K562 (cell line): ENCODE measurements around the gene ING4. TPM values are rescaled to one million over a fixed set of nuclear protein-coding genes. Genes with fewer than 3 reads are reported as not detected.

Source experiments
- CBFB ChIP-seq: sonication (generic); formaldehyde crosslinking; IDR thresholded peaks from 2 replicates; pipeline ENCODE4 v1.4.0; 2020; ENCODE audit warnings: mild to moderate bottlenecking, missing genetic modification reagents
- HNRNPL ChIP-seq: fragments of 200-400 bp; formaldehyde crosslinking; IDR thresholded peaks from 2 replicates; pipeline ENCODE4 v1.6.1; 2017; ENCODE audit warnings: low read depth, mild to moderate bottlenecking, low read length
- KLF1 ChIP-seq: fragments of 450-650 bp; IDR thresholded peaks from 2 replicates; pipeline ENCODE4 v1.6.1; 2016; ENCODE audit warnings: missing genetic modification characterization, missing compliant biosample characterization
- MCM3 ChIP-seq: fragments of 450-650 bp; IDR thresholded peaks from 2 replicates; pipeline ENCODE4 v1.6.1; 2016
- NCOA2 ChIP-seq, 2 experiments: fragments of 450-650 bp; IDR thresholded peaks; 2 replicates each; pipeline ENCODE4 v1.6.1; 2018; ENCODE audit warnings: mild to moderate bottlenecking in 2 of 2, moderate library complexity in 1 of 2; ENCODE audit not compliant: partially characterized antibody in 2 of 2
- PTBP1 ChIP-seq: fragments of 200-400 bp; formaldehyde crosslinking; IDR thresholded peaks from 2 replicates; pipeline ENCODE4 v1.6.1; 2017; ENCODE audit warnings: low read depth, low read length
- RFX7 ChIP-seq: fragments of 250-450 bp; sonication (Bioruptor Pico); IDR thresholded peaks from 2 replicates; pipeline ENCODE4 v1.5.1; 2021; ENCODE audit warnings: mild to moderate bottlenecking
- SLC30A9 ChIP-seq: fragments of 250-450 bp; sonication (Bioruptor Pico); IDR thresholded peaks from 2 replicates; pipeline ENCODE4 v1.8.0; 2022; ENCODE audit warnings: mild to moderate bottlenecking, moderate library complexity
- TEAD4 ChIP-seq, 2 experiments: sonication (generic) in 1 of 2; formaldehyde crosslinking in 1 of 2; IDR thresholded peaks; 2 replicates each; pipeline versions ENCODE4 v1.6.1 to v1.8.0; 2012 to 2022; ENCODE audit warnings: borderline replicate concordance in 1 of 2, inconsistent platforms in 1 of 2, low read length in 1 of 2, mild to moderate bottlenecking in 1 of 2, missing genetic modification reagents in 1 of 2
- ZNF584 ChIP-seq: fragments of 200-800 bp; sonication (Bioruptor generic); IDR thresholded peaks from 2 replicates; pipeline ENCODE4 v1.6.1; 2016; ENCODE audit warnings: low read depth, mild to moderate bottlenecking, missing genetic modification characterization, missing compliant biosample characterization
- polyA plus RNA-seq, 8 experiments: library from polyadenylated mRNA; depleted of rRNA in 4 of 8; stranded (reverse) in 5 of 8; unstranded in 3 of 8; fragments of >200 nt; fragmentation: Nextera tagmentation in 2 of 8; fragmentation: Illumina TruSeq in 1 of 8; extraction: Ambion mirVana in 2 of 8; extraction: Trizol in 1 of 8; gene quantifications; 2 replicates each; pipeline versions ENCODE4 v1.2.1 to v1.2.3, GENCODE V29; 2011 to 2014; ENCODE audit warnings: inconsistent platforms in 1 of 8, missing spikeins in 1 of 8
- total RNA-seq, 7 experiments: library from RNA; depleted of rRNA in 6 of 7; stranded (reverse); fragments of >200 nt in 6 of 7; fragmentation: Illumina TruSeq in 2 of 7; extraction: Trizol in 2 of 7; gene quantifications; 2 replicates each; pipeline versions ENCODE4 v1.2.1 to v1.2.3, GENCODE V29; 2011 to 2021; ENCODE audit warnings: low replicate concordance in 1 of 7
- TF ChIP-seq, protein P1 (sequence below): fragments of 250-450 bp; sonication (Bioruptor Pico); IDR thresholded peaks from 2 replicates; pipeline ENCODE4 v1.5.0; 2021; ENCODE audit warnings: mild to moderate bottlenecking, borderline replicate concordance
- TF ChIP-seq, protein P2 (sequence below): sonication (generic); formaldehyde crosslinking; IDR thresholded peaks from 2 replicates; pipeline ENCODE4 v1.8.0; 2022; ENCODE audit warnings: mild to moderate bottlenecking, missing genetic modification reagents
- TF ChIP-seq, protein P3 (sequence below), 2 experiments: fragments of 450-650 bp; IDR thresholded peaks; 2 replicates each; pipeline ENCODE4 v1.6.1; 2016; ENCODE audit warnings: mild to moderate bottlenecking in 2 of 2, borderline replicate concordance in 1 of 2, low read depth in 1 of 2, moderate library complexity in 1 of 2
- TF ChIP-seq, protein P4 (sequence below): fragments of 250-450 bp; sonication (Bioruptor Pico); IDR thresholded peaks from 2 replicates; pipeline ENCODE4 v1.5.0; 2020; ENCODE audit warnings: mild to moderate bottlenecking

Gene ING4
- total and polyA plus RNA-seq, 9 of the 15 experiments (the other 6 are each of a cell fraction or from before 2014, with no cell fraction given), result 6.6 to 30.2 (median 15.7) TPM

DNA sequence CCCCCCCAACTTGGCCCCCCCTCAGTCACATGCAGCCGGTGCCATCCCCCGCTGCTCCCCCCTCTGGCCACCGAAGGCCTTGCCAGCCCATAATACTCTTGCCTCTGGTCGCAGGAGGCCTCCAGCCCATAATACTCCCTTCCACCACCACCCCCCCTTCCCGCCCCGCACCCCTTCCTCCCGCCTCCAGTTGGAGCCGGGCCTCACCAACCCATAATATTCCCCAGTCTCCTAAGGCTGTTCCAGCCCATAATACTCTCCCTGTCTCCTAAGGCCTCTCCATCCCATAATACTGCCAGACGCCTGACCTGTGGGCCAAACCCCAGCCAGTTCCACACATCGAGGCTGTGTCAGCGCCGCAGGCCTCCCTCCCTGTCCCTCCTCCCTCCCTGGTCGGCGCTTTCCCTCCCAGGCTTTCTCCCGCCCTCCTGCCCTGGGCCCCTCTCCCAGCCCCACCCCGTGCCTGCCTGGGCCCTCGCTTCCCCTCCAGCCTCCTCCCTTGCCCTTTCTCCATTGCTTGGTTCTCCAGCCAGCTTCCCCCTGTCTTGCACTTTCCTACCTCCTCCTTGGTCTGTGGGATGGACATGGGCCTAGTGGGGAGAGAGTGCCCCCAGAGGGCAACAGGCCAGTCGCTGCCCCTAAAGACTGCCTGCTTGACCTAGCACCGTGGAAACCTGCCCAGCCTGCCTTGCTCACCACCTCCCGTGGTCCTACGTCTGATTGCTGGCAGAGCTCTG, 49.0 kb downstream of the ING4 start (continued):
- TF ChIP-seq, protein P1, sequence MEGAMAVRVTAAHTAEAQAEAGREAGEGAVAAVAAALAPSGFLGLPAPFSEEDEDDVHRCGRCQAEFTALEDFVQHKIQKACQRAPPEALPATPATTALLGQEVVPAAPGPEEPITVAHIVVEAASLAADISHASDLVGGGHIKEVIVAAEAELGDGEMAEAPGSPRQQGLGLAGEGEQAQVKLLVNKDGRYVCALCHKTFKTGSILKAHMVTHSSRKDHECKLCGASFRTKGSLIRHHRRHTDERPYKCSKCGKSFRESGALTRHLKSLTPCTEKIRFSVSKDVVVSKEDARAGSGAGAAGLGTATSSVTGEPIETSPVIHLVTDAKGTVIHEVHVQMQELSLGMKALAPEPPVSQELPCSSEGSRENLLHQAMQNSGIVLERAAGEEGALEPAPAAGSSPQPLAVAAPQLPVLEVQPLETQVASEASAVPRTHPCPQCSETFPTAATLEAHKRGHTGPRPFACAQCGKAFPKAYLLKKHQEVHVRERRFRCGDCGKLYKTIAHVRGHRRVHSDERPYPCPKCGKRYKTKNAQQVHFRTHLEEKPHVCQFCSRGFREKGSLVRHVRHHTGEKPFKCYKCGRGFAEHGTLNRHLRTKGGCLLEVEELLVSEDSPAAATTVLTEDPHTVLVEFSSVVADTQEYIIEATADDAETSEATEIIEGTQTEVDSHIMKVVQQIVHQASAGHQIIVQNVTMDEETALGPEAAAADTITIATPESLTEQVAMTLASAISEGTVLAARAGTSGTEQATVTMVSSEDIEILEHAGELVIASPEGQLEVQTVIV (CRISPR knock-in tag), result no peak
- TF ChIP-seq, protein P2, sequence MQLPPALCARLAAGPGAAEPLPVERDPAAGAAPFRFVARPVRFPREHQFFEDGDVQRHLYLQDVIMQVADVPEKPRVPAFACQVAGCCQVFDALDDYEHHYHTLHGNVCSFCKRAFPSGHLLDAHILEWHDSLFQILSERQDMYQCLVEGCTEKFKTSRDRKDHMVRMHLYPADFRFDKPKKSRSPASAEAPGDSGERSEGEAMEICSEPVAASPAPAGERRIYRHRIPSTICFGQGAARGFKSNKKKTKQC (CRISPR knock-in tag), result no peak
- TF ChIP-seq, protein P3, sequence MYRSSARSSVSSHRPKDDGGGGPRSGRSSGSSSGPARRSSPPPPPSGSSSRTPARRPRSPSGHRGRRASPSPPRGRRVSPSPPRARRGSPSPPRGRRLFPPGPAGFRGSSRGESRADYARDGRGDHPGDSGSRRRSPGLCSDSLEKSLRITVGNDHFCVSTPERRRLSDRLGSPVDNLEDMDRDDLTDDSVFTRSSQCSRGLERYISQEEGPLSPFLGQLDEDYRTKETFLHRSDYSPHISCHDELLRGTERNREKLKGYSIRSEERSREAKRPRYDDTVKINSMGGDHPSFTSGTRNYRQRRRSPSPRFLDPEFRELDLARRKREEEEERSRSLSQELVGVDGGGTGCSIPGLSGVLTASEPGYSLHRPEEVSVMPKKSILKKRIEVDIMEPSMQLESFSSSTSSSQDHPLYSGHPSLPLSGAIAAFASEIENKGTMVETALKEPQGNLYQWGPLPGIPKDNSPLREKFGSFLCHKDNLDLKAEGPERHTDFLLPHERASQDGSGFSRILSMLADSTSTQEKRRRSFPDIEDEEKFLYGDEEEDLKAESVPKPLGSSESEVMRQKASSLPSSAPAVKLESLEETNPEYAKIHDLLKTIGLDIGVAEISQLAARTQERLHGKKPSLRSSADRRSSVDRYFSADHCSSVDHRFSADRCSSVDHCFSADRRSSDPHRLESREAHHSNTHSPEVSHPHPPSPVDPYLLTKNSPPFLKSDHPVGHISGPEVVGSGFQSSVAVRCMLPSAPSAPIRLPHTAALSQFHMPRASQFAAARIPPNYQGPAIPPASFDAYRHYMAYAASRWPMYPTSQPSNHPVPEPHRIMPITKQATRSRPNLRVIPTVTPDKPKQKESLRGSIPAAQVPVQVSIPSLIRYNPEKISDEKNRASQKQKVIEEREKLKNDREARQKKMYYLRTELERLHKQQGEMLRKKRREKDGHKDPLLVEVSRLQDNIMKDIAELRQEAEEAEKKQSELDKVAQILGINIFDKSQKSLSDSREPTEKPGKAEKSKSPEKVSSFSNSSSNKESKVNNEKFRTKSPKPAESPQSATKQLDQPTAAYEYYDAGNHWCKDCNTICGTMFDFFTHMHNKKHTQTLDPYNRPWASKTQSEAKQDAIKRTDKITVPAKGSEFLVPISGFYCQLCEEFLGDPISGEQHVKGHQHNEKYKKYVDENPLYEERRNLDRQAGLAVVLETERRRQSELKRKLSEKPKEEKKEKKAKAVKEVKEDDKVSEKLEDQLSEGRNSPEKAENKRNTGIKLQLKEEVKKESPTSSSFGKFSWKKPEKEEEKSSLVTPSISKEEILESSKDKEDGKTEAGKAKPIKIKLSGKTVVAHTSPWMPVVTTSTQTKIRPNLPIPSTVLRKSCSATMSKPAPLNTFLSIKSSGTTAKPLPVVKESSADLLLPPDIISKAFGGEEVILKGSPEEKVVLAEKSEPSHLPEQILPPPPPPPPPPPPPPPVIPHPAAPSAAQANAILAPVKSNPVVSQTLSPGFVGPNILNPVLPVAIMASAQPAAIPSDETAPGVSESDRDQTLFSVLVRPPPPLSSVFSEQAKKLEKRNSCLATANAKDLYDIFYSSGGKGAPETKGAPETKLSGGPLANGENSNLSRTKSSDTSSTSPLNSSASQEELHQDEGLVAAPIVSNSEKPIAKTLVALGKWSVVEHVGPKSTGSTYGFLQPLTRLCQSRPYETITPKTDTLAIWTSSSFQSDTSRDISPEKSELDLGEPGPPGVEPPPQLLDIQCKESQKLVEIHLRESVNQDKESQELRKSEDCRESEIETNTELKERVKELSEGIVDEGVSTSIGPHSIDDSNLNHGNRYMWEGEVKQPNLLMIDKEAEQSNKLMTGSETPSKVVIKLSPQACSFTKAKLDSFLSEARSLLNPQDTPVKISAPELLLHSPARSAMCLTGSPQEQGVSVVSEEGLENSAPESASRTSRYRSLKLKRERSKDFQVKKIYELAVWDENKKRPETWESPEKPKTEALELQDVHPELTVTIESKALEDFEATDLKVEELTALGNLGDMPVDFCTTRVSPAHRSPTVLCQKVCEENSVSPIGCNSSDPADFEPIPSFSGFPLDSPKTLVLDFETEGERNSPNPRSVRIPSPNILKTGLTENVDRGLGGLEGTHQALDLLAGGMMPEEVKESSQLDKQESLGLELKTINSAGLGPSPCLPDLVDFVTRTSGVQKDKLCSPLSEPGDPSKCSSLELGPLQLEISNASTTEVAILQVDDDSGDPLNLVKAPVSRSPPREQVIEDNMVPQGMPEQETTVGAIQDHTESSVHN (IDR thresholded peaks at IDR 0.05; ENCODE audit: borderline replicate concordance in 1 of 2, low read depth in 1 of 2), result no peak
- TF ChIP-seq SLC30A9 (CRISPR knock-in tag) (no peak), ZNF584 (CRISPR knock-in tag) (peak; percentile 87), KLF1 (no peak), CBFB (no peak), RFX7 (CRISPR knock-in tag) (no peak), TEAD4 (IDR thresholded peaks at IDR 0.05; ENCODE audit: low read length) (no peak), TEAD4 (CRISPR knock-in tag; IDR thresholded peaks at IDR 0.05; ENCODE audit: borderline replicate concordance) (no peak), NCOA2 (IDR thresholded peaks at IDR 0.05; ENCODE audit: partially characterized antibody in 2 of 2) (no peak), HNRNPL (no peak), PTBP1 (no peak), MCM3 (no peak)
- TF ChIP-seq, protein P4, sequence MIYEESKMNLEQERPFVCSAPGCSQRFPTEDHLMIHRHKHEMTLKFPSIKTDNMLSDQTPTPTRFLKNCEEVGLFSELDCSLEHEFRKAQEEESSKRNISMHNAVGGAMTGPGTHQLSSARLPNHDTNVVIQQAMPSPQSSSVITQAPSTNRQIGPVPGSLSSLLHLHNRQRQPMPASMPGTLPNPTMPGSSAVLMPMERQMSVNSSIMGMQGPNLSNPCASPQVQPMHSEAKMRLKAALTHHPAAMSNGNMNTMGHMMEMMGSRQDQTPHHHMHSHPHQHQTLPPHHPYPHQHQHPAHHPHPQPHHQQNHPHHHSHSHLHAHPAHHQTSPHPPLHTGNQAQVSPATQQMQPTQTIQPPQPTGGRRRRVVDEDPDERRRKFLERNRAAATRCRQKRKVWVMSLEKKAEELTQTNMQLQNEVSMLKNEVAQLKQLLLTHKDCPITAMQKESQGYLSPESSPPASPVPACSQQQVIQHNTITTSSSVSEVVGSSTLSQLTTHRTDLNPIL (CRISPR knock-in tag), result no peak
